C4-2B (cell line): ENCODE results near the gene SH2D5.

Experiments used
- H3K27ac ChIP-seq: fragments of 450-650 bp; 2 replicates; pipeline ENCODE4 v1.5.1; 2017
- ZFX ChIP-seq: fragments of 450-650 bp; IDR thresholded peaks from 2 replicates; pipeline ENCODE4 v1.6.1; 2017
- TF ChIP-seq, protein P1 (sequence below): fragments of 450-650 bp; conservative IDR thresholded peaks from 2 replicates; pipeline ENCODE4 v1.5.1; 2017; ENCODE audit warnings: mild to moderate bottlenecking

Gene SH2D5

GRCh38 chr1:20717452-20718342 lies 14.8 kb downstream of the SH2D5 start, which contains the start of gene KIF17:
Gene KIF17, minus strand, starts transcription at chr1:20718007. Its CDS starts 301 bp downstream, at chr1:20717706.
- H3K27ac ChIP-seq = no peak within 1 kb of the TSS
- TF ChIP-seq, protein P1, sequence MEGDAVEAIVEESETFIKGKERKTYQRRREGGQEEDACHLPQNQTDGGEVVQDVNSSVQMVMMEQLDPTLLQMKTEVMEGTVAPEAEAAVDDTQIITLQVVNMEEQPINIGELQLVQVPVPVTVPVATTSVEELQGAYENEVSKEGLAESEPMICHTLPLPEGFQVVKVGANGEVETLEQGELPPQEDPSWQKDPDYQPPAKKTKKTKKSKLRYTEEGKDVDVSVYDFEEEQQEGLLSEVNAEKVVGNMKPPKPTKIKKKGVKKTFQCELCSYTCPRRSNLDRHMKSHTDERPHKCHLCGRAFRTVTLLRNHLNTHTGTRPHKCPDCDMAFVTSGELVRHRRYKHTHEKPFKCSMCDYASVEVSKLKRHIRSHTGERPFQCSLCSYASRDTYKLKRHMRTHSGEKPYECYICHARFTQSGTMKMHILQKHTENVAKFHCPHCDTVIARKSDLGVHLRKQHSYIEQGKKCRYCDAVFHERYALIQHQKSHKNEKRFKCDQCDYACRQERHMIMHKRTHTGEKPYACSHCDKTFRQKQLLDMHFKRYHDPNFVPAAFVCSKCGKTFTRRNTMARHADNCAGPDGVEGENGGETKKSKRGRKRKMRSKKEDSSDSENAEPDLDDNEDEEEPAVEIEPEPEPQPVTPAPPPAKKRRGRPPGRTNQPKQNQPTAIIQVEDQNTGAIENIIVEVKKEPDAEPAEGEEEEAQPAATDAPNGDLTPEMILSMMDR = no peak
- no peak for TF ChIP-seq ZFX

GRCh38 chr1:20716232-20716631 lies 16.3 kb downstream of the SH2D5 start:
- no peak for TF ChIP-seq ZFX
- TF ChIP-seq, protein P1 = no peak
- H3K27ac ChIP-seq = no peak overlapping the region

GRCh38 chr1:20715406-20715805 lies 17.1 kb downstream of the SH2D5 start:
- no peak overlapping the region for H3K27ac ChIP-seq
- TF ChIP-seq ZFX = no peak

GRCh38 chr1:20713440-20713839 lies 19.1 kb downstream of the SH2D5 start:
- no peak for TF ChIP-seq ZFX
- TF ChIP-seq, protein P1 = no peak
- no peak overlapping the region for H3K27ac ChIP-seq

GRCh38 chr1:20712215-20712577 lies 20.3 kb downstream of the SH2D5 start:
- H3K27ac ChIP-seq = no peak overlapping the region
- TF ChIP-seq, protein P1 = no peak
- TF ChIP-seq ZFX = no peak

DNA sequence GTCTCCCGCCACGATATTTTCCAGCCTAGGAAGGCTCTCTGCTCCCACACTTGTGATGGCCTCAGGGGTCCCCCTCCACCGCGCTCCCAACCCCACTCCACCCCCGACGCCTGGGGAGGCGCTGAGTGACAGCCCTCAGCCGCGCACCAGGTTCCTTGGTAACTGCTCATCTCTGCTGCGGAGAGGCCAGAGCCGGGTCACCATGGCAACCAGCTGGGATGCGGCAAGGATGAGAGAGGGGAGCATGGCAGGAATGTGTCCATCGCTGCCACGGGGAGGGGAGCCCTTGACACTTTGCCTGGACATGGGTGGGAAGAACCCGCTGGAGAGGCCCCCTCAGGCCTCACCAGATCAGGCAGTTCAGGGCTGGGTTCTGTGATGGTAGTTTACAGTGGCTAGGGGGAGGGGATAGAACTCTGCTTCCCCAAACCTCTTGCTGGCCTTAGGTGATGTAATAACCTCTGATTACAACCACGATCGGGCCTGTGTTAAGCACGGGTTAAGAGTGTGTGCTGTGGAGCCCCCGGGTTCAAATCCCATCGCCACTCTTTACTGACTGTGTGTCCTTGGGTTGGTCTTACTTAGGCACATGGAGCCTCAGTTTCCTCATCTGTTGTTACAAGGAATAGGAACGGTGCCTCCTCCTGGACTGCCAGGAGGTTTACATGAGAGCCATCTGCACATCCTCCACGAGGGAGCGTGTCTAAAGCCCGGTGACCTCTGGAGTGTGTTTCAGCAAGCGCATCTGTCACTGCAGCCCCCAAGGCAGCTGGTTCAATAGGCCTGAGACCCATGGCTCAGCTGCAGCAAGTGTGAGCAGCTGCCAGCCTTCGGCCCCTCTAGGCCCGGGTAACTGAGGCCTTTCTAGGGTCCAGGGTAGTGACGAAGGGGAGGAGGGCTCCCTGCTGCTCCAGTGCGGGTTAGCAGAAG lies 21.0 kb downstream of the SH2D5 start:
- TF ChIP-seq, protein P1 = no peak
- no peak for TF ChIP-seq ZFX
- no peak overlapping the region for H3K27ac ChIP-seq

DNA sequence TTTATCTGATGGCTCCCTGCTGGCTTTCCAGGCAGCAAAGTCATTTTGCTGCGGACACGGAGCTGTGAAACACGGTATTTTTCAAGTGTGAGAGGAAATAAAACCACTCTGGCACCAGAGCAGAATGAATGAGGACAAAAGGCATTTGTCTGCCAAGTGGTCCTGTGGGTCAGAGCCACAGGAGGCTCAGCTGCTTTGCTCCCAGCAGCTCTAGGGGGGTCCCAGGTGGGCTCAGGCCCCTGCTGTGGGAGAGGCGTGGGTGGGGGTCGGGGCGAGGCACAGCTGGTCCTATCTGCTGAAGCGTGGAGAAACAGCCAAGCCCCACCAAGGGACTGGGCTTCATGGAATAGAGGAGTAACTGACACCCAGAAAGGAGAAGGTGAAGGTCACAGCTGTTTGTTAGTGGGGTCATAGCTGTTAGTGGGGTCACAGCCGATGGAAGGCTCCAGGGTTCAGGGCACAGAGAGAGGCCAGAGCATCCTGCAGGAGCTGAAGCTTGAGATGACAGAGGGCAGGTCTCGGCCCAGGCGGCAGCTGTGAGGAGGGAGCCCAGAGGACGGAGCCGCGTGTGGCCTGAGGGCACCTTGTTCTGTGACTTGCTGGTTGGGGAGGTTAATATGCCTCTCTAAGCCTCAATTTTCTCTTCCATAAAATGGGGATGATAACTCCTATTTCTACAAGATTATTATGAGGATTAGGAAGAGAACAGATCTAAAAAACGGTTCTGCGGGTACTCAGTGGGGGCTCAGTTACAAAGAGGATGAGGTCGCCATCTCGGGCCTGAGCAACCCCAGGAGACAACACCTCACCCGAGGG lies 21.8 kb downstream of the SH2D5 start:
- no peak overlapping the region for H3K27ac ChIP-seq
- TF ChIP-seq, protein P1 = no peak
- no peak for TF ChIP-seq ZFX
